ENCODE measurements around the gene LHX6. TPM values are rescaled to one million over a fixed set of nuclear protein-coding genes. Genes with fewer than 3 reads are reported as not detected.
A peak's percentile ranks its signal among the peaks of the same experiment; 100 is the strongest.

The LHX6 gene
- total RNA-seq (2014; rRNA removed; shearing (Covaris generic)): 0.69 and 1.5 TPM in 2 replicates

DNA sequence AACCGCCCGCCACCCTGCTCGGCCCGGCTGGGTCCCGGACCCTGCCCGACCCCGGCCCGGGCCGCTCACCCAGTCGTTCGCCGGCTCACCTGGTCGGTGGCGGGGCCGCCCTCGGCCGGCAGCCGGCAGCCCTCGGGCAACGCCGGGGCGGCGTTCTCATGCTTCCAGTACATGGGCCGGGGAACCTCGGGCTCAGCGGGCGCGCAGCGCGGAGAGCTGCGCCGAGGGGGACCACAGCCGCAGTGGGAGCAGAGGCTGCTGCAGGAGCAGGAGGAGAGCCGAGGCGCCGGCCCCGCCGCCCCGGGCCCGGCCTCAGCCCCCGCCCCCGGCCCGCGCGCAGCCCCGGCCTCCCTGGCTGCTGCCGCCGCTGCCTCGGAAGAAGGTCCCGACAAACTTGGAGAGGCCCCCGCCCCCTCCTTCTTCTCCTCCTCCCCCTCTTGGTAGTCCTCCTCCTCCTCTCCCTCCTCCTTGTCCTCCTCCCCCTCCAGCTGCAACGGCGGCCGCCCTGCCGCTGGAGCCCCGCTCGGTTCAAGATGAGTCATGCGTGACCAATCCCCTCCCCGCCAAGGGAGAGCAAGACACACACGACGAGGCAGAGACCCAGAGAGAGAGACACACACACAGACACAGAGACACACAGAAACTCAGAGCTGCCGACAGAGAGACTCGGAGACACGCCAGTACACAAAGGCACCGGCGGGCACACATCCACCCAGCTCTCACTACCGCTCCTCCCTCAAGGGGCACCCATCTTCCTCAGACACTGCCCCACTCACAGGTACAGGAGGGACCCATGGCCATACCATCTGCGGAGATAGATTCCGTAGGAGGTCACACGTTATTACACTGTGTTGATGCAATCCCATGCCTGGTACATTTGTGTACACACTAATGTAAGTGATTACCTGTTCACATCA, at the start of gene LHX6:
LHX6 (minus strand) TSS at position 390 of the 917 bp plus-strand sequence; CDS start at position 173, 217 bp downstream.
- peak; percentile 66 for DNase-seq (ENCODE audit: low read depth)

DNA sequence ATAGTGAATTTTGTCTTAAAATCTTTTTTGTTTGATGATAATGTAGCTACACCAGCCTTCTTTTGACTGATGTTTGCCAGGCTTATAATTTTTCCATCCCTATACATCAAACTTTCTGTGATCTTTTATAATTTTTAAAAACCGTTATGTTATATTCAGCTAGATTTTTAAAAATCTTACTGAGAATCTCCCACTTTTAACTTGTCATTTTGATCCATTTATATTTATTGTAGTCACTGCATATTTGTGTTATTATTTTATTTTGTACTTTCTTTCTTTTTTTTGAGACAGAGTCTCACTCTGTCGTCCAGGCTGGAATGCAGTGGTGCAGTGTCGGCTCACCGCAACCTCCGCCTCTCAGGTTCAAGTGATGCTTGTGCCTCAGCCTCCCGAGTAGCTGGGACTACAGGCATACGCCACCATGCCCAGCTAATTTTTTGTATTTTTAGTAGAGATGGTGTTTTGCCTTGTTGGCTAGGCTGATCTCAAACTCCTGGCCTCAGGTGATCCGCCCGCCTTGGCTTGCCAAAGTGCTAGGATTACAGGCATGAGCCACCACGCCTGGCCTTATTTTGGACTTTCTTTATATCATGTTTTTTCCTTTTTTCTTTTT, 48.6 kb upstream of the LHX6 start:
- no peak for DNase-seq (ENCODE audit: low read depth)

DNA sequence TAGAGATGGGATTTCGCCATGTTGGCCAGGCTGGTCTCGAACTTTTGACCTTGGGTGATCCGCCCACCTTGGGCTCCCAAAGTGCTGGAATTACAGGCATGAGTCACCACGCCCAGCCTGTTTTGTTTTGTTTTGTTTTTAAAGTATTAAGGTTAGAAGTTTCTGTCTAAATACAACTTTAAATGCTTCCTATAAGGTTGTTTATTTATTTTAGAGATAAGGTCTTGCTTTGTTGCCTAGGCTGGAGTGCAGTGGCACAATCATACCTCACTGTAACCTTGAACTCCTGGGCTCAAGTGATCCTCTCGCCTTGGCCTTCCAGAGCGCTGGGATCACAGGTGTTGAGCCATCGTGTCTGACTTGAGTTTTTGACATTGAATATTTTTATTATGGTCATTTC, 47.3 kb upstream of the LHX6 start:
- DNase-seq (ENCODE audit: low read depth): peak; percentile 7

DNA sequence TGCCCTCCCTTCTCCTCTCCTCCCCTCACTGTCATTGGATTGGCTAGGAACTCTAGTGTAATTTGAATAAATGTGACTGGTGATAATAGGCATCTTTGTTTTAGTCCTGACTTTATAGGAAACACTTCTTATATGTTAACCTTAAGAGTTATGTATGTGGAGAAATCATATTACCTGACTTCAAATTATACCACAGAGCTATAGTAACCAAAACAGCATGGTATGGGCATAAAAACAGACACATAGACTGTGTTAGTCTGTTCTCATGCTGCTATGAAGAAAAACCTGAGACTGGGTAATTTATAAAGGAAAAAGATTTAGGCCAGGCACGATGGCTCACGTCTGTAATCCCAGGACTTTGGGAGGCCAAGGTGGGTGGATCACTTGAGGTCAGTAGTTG, 45.3 kb upstream of the LHX6 start:
- DNase-seq (ENCODE audit: low read depth): no peak

DNA sequence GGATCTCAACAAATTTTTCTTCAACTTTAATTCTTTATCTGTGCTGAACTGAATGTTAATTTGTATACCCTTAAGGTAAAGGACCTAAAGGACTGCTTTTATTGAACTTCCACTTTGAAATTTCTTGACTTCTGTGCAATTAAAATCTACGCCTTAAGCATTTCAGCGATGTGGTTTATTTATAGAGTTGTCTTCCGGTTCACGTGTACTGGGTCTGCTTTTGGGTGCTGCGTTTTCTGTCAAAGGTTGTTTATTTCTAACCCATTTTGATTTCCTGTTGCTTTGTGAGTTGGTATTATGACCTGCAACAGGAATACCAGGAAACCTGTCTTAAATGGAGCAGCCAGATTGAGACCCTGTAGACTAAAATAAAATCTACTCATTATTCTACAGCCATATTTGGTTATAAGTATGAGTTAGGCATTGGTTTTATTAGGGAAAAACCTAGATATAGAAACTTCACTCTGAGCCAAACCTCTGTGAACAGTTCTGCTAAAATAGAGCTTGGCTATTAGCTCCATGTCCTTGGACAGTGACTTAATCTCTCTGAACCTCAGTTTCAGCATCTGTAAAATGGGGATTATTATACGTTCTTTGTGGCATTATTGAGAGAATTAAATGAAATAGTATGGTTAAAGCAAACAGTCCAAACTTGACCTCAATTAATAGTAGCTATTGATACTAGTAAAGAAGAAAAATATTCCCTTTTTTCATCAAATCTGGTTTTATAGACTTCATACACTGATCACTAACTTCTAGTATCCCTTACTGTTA, 39.5 kb upstream of the LHX6 start:
- no peak for DNase-seq (ENCODE audit: low read depth)

DNA sequence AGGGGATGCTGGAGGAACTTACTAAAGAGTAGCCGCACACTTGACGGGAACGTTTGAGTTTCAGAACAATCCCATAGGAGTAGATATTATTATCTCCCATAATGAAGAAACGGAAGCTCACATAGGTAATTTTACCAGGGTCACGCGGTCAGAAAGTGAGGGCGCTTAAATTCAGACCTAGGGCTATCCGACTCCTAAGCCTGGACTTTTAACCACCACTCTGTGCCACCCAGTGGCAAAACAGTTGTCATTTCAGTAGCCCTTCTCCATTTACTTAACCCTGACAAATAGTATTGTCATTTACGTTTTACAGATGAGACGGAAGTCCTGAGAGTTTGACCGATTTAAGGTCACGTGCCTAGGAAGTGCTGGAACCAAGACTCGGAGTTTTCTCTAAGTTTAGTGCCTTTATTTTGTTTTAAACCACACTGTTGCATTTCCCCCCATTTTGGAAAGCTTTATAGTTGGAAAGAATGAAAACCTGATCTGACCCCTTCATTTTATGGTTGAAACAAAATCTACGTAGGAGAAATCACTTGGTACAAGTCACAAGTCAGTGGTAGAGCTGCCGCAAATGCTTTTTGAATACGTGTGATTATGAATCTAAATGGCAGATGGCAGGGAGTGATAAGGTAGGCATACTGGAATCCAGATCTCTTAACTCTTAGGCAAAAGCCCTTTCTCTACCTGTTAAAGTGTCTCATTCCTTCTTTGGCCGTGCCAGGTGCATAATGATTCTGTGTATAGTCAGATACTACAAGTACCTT, 36.6 kb upstream of the LHX6 start:
- peak; percentile 41 for DNase-seq (ENCODE audit: low read depth)

DNA sequence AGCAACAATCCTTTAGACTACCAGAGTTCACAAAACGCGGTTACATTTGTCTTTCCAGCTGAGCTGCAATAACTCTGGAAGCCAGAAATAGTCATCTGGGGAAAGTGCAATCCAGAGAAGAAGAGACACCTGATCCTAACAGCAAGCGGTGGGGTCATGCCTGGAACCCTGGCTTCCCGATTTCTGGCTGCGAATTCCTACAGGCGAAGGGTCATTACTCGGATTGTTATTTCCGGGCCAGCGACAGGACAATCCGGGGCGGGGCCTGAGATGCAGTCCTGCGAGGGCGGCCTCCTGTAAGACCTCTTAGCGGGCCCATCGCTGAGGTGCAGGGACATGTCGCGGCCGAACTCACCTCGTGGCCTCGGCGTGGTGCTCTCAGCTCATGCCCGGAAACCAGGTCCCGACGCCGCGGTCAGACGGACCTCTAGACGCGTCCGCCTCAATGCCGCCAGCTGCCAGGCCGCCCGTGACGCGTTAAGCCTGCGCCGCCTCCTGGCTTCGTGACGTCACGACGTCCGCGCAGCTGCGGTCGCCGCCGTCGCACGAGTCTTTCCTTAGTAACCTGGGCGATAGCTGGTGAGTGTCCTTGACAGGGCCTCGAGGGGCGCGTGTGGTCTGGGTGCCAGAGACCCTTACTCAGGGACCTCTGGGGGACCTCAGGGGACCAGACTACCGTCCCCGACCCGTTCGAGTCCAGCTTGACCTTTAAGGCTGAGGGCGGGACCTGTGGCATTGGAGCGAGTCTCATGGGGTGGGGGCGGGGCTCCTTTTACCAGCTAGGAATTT, 35.8 kb upstream of the LHX6 start, which contains the start of the genes MRRF and RBM18:
MRRF (plus strand) TSS at position 523 of the 789 bp plus-strand sequence. CDS start 6,010 bp downstream, outside the sequence.
RBM18 (minus strand) TSS at position 481 of the 789 bp plus-strand sequence. CDS start 3,348 bp downstream, outside the sequence.
- peak; percentile 98 for DNase-seq (ENCODE audit: low read depth)

DNA sequence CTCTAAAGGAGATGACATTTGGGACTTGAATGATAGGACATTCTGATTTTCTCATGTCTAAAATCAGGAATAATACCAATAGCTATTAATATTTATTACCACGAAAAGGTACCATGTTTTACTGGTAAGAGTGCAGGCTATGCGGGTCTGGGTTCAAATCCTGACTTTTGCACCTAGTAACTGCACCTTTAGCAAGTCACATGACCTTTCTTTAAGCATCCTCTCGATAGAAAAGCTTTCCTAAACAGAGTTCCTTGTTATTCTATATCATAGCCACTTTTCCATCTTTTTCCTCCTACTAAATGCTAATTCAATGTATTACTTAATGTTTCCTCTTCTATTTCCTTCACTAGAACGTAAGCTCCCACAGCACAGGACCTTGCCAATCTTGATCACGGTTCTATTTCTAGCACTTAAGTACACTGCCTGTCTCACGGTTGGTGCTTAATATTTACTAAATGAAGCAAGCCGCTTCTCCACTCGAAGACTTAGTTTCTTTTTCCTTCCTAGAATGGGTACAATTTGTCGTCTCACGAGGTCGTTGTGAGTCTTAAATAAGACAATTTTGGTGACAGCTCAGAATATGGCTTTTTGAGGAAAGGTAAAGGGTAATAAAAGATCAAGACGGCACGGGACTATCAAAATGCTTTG, 35.1 kb upstream of the LHX6 start:
- DNase-seq (ENCODE audit: low read depth): no peak

DNA sequence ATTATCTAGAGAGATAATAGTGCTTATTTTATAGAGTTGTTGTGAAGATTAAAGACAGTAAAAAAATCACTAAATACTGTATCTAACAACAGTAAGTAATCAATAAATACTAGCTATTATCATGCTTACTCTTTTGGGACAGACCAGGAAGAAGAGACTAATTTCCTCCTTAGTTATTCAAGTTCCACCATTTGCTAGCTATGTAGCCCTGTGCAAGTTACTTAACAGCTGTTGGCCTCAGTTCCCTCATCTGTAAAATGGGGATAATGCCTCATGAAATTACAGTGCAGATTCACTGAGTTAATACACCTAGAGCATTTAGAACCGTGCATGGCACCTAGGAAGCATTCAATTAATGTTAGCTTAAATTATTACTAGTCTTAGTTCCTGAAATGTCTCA, 33.3 kb upstream of the LHX6 start:
- DNase-seq (ENCODE audit: low read depth): no peak

DNA sequence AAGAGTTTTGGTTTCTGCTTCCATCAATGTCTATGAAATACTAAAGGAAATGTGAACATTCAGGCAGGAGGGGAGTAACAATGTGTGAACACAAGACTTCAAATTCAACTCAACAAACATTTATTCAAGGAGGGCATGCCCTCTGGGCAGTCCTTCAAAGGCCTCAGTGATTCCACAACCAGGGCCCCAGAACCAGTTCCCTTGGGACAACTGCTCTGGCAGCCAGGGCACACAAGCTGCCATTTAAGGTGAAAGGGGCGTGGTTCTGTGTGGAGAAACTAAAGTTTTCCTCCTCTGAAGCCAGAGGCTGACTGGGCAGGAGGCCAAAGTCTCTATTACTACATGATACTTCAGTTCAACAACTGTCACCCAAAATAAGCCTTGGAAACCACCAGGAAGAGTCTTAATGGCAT, 32.7 kb upstream of the LHX6 start:
- peak; percentile 15 for DNase-seq (ENCODE audit: low read depth)

DNA sequence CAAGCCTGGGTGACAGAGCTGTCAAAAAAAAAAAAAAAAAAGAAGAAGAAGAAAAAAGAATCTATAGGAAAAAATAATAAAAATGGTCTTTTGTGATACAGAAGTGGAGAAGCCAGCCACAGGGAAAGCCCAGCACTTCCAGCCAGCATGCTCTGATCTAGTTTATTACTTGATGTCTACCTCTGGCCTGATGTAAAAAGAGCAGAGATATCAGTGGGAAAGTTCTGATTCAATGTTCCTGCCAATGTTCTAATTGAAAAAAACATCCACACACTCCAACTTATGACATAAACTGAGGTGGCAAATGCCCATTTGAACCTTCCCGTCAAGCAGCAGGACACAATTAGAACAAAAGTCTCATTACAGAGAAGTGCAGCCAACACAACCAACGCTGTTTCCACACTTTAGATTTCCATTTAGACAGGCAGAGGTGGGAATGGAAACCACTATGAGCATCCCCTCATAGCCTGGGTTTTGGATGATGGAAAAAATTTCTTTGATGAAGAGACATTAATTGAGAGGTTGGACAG, 30.2 kb upstream of the LHX6 start:
- no peak for DNase-seq (ENCODE audit: low read depth)

DNA sequence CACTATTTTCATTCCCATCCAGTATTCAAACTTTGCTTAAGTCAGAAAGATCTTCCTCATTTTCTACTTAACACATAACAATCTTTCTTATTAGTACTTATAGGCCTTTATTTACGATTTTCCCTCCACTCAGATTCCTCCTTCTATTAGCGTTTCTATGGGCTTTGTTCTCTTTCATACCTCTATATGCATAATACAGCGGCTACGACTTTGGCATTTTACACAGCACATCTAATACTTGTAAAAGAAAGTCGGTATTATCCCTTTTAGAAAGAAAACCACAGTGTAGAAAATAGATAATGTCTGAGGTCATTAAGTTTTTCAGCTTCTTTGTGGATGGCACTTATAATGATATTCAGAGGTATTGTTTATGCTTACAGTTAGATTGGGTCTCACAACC, 27.4 kb upstream of the LHX6 start:
- no peak for DNase-seq (ENCODE audit: low read depth)

DNA sequence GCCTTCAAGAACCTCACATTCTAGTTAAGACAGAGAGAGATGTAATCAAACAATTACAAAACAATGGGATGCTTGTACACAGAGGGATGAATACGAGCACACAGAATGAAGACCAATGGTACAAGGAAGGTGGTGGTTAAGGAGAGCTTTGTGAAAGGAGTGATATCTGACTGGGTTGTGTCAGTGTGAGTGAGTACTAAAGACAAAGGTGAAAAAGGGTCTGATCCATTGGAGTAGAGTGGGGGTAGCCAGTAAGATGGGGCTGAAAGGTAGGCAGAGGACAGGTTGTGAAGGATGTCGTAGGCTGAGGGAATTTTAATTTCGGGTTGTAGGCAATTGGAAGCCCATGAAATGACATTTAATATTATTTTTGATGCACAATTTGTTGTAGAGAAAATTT, 26.0 kb upstream of the LHX6 start:
- no peak for DNase-seq (ENCODE audit: low read depth)

DNA sequence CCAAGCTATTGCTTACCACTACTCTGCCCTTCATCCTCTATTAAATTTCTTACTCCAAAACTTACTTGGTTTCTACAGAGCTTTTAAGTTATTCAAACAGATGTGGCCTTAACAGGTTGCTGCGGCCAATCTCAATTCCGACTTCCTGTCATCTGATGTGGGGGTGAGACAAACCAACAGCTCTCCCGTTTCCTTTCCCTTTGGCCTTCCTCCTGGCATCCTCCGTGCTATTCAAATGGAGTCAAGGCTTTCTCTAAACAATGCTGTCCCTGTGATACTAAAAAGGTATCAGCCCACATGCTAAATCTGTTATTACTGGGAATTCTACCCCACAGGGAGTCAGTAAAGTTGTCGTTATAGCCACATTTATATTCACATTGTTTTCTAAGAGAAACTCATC, 24.0 kb upstream of the LHX6 start:
- DNase-seq (ENCODE audit: low read depth): no peak

DNA sequence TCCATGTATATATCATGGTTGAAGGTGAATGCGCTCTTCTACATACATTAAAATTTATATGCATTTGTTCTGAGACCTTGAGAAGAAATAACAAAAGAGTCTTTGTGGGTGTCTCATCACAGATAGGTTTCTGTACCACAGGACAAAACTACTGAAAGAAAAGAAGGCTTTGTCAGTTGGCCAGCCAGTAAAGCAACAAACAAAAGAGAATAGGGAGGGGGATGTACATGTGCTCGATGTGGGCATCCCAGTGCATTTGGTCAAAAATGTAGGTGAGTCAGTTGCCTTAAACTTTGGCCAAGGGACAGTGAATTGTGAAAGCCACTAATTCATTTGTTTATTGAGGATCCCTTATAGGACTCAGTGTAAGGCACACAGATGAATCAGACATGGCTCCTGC, 22.6 kb upstream of the LHX6 start:
- DNase-seq (ENCODE audit: low read depth): no peak

DNA sequence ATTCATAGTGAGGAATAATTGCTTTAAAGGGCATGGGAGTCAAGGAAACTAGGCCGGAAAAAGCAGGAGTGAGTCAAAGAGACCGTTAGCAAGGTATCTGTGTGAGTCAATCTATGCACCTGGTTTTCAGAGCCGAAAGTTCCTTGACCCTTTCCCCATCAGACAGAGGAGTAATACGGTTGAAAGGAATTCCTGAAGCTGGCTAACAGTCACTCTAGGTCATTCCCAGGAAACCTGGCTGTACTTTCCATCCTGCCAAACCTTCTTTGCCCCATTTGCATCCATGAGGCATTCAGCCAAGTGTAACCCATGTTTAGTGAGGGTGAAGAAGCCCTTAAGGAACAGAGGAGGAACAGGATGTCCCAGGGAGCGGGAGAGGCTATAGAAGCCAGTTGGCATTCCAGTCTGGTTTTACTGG, 19.7 kb upstream of the LHX6 start:
- DNase-seq (ENCODE audit: low read depth): no peak

DNA sequence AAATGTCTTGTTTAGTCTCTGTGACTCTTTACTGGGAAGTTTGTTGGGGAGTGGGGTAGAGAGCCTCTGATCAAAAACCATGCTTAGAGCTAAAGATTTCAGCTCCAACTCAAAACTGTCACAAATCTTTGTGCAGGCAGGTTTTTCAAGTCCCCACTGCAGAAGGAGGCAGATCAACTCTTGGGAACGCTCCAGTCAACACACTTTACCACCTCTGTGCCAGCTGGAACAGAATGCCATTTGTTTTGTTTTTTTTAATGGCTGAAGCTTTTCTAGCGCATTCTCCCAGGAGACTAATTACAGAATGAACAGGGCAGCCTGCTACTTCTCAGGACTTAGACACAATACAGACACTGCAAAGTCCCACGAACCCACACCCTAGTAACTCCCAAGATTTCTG, 17.9 kb upstream of the LHX6 start:
- no peak for DNase-seq (ENCODE audit: low read depth)

DNA sequence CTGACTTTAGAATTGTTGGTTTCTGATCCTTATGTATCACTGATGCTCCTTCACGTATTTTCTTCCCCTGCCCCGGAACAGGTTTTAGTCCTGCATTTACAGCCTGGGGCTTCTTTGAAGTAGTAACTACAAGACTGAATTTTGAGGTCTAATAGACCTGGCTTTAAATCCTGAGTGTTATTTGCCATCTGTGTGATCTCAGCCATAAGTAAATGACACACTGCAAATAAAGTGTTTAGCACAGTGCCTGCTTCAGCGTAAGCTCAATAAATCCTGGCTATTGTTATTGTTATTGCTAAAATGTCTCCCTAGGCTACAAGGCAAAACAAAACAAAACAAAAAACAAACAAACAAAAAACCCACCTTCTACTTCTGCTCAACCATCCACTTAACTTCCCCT, 15.6 kb upstream of the LHX6 start:
- DNase-seq (ENCODE audit: low read depth): no peak

DNA sequence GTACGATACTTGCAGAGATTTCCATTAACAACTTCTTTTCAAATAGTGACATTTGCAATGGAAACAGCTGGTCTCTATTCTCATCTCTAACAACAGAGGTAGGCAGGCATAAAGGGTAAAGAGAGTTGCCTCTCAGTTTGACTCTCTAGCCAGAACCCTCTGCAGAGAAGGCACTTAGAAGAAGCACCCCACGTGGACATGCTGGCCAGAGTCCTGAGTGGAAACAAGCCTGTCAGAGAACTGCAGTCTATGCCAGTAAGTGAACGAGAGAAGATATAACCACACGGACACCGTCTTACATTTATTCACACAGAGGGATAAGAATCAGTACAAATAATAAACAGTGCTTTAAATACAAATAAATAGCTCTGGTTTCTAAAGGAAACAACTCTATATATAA, 11.0 kb upstream of the LHX6 start:
- DNase-seq (ENCODE audit: low read depth): no peak

DNA sequence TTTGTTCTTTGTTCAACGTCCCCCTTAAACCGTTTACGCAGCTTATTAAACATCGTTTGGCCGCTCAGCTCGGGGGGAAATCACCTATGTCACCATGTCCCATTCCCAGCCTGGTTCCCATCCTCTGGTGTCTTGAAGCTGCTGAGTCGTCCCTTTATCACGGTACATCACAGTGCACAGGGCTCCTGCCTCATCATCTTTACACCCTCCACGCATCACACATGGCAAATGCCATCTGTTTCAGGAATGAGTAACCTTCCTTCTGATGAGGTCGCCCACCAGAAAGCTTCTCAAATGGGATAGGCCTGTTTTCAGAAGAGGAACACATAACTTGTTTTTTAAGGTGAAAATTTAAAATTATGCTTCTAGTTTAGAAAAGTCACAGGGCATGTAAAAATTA, 7.9 kb upstream of the LHX6 start:
- DNase-seq (ENCODE audit: low read depth): no peak

All from Daoy (cell line).